HT1080 (cell line): ENCODE measurements around the gene OR6N2. TPM values are rescaled to one million over a fixed set of nuclear protein-coding genes. Genes with fewer than 3 reads are reported as not detected.

ENCODE experiments used
- DNase-seq: peaks from one replicate; pipeline ENCODE4 v3.0.0-alpha.2; 2015; ENCODE audit warnings: low read depth
- small RNA-seq: library from RNA; depleted of rRNA; stranded (forward); fragments of <200 nt; gene quantifications from one replicate; pipeline ENCODE3, GENCODE V24; 2014
- total RNA-seq: library from RNA; depleted of rRNA; stranded (reverse); fragments of >200 nt; shearing (Covaris generic); gene quantifications from 2 replicates; pipeline ENCODE4 v1.2.3, GENCODE V29; 2014; rRNA removed

OR6N2 gene
- total RNA-seq, 1 experiment from 2014 or later, result not detected

- no peak for DNase-seq
Observed at GRCh38 chr1:158771950-158772866, 8.8 kb downstream of the OR6N2 start, which contains the start of gene OR6N1. OR6N1 (minus strand) TSS chr1:158772195; CDS start chr1:158766682, 5,513 bp downstream.

GRCh38 chr1:158754420-158754819 lies 26.6 kb downstream of the OR6N2 start, which contains the start of gene OR6K6:
OR6K6 (plus strand) TSS chr1:158754720; CDS start chr1:158754888, 168 bp downstream.
- no peak for DNase-seq

- no peak for DNase-seq
Observed at GRCh38 chr1:158752155-158752712, 28.8 kb downstream of the OR6N2 start.

DNA sequence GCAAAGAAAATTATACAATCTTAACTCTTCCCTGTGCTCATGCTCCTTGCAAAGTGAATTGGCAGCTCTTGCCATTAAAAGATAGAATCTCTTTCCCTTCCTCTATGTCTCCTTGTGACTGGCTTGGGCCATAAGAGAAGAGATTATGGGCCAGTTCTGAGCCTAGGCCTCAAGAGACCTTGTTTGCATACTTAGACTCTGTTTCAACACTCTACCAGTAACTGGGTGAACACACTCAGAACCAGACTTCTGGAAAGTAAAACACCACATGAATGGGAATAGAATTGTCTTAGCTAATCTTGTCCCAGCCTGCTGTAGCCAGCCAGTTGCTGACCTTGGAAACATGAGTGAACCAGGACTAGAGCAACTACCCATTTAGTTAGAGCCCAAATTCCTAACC lies 45.2 kb downstream of the OR6N2 start:
- DNase-seq, result no peak

DNA sequence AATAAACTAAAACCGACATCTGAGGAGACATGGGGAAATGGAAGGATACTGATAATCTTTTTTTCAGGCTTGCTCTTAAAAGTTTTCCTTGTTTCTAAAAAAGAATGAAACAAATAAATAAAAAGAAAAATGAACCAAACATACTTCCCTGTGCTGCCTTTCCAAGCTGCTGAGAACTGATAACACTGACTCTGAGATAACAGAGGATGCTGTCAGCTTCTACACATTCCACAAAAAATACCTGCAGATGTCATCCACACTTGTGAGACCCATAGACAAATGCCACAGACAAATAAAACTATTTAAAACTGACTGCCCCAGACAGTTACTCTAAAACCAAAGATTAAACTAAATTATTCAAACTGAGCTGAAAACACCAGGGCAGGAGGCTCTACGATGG lies 48.5 kb downstream of the OR6N2 start:
- no peak for DNase-seq

DNA sequence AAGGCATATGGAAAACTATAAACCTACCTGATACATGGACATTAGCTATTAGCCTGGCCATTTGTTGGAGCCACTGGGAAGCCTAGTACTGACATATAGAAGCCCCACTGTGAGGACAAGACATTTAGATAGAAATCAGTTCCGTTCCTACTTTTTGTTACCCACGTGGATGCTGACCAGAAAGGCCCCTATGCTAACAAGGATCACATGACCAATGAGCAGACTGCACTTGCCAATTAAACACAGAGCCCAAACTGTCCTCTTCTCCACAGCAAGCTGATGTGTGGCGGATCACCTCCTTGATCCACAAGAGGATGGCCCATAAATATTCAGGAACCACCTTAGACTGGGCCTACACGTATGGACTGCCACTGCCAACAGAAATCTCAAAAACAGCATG lies 49.3 kb downstream of the OR6N2 start:
- no peak for DNase-seq

DNA sequence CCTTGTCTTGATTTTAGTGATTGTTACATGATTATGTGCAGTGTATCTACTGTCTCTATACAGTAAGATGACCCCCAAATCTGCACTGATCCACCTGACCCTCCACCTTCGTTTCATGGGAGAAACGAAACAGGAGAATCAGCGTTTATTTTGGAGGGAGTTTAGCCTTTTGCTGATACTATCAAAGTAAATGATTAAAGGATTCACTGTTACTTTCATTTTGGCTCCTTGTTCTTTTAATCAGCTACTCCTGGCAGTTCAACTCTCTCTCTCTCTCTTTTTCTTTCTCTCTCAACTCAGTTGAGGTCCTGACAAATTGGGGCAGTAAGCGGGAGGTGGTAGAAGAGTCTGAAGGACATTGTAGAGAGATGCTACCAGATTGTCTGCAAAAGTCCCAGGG lies 50.6 kb downstream of the OR6N2 start:
- no peak for DNase-seq

DNA sequence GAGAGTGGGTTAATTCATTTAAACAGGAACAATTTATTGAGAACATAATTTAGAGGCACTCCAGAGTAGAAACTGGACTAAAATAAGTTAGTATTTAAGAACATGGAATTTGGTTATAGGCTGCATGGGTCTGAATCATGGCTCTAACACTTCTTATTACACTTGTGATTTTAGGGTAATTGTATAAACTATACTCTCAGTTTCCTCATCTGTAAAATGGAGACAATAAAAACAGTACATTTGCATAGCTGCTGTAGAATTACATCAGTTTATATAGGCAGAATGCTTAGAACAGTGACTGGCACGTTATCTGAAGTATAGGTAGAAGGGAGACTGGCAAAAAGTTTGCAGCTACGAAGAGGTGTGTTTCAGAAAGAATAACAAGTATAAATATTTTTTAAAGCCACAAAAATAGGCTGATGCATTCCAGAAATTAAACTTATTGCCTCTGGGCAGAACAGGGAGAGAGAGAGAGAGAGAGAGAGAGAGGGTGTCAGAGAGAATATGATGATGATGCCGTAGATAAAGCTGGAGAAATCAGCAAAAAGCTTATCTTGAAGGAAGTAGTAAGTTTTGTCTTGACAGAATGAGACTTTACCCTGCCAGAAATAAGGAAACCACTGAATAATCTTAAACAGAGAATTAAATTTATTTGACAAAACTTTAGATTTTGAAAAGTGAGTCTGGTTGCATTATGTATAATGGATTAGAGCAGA lies 52.3 kb downstream of the OR6N2 start:
- DNase-seq, result no peak

DNA sequence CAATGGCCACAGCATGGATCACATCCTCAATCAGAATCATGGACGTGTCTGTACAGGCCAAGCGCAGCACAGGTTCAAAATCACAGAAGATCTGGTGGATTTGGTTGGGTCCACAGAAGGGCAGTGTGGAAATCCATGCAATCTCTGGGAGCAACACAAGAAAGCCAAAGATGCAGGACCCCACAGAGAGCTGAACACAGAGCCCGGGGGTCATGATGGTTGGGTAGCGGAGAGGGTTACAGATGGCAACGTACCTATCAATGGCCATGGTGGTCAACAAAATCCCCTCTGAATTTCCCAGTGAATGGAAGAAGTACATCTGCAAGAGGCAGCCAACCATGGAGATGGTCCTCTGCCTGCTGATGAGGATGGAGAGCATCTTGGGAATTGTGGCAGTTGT lies 56.6 kb downstream of the OR6N2 start:
- DNase-seq, result no peak

Small RNA genes lying within 50 kb of the gene (small RNA-seq; reads per million reads assigned to genes)
- not detected for gene OR2AQ1P

Other genes with a start within 250 kb of the OR6N2 start
- not detected in 2 replicates for gene OR6Y1, start 226.8 kb downstream of the OR6N2 start, total RNA-seq
- gene OR6P1, start 210.6 kb downstream of the OR6N2 start, total RNA-seq, result not detected in 2 replicates
- gene OR10X1, start 201.3 kb downstream of the OR6N2 start, total RNA-seq, result not detected in 2 replicates
- gene OR10Z1, start 175.9 kb downstream of the OR6N2 start, total RNA-seq, result not detected in 2 replicates
- gene SPTA1, start 94.5 kb downstream of the OR6N2 start, total RNA-seq, result not detected in 2 replicates
- gene OR6K2, start 80.6 kb downstream of the OR6N2 start, total RNA-seq, result not detected in 2 replicates
- gene OR6K3, start 60.5 kb downstream of the OR6N2 start, total RNA-seq, result not detected in 2 replicates
- gene OR6K6, start 26.5 kb downstream of the OR6N2 start, total RNA-seq, result not detected in 2 replicates
- not detected in 2 replicates for gene OR6N1, start 9.0 kb downstream of the OR6N2 start, total RNA-seq
- gene MNDA, start 50.1 kb upstream of the OR6N2 start, total RNA-seq, result not detected in 2 replicates
- gene PYHIN1, start 150.3 kb upstream of the OR6N2 start, total RNA-seq, result 0.26 TPM in 1 of 2 replicates, not detected in the other
- gene IFI16, start 228.7 kb upstream of the OR6N2 start, total RNA-seq, result 34.3 and 36.3 TPM in 2 replicates